SK-N-SH (cell line): ENCODE data around the gene DOK7. TPM values are rescaled to one million over a fixed set of nuclear protein-coding genes. Genes with fewer than 3 reads are reported as not detected.

ENCODE experiments used
- CTCF ChIA-PET: fragments of 300-600, 350-600 bp; formaldehyde crosslinking; extraction: SDS; loops from one replicate; lab custom pipeline; 2021; lab: Yijun Ruan, JAX
- POLR2A ChIA-PET: fragments of 350-600 bp; sonication (Branson Sonifier 250); formaldehyde crosslinking; extraction: SDS; loops from one replicate; lab custom pipeline; 2020; ENCODE audit warnings: antibody characterized with exemption, inconsistent platforms; lab: Yijun Ruan, JAX
- DNase-seq: peaks from one replicate; pipeline ENCODE4 v3.0.0; 2012
- H2AFZ ChIP-seq: fragments of 200-600 bp; sonication (generic); 2 replicates; pipeline ENCODE4 v1.8.1; 2016; ENCODE audit warnings: antibody characterized with exemption, mild to moderate bottlenecking, low read depth
- H3F3A ChIP-seq: fragments of 200-600 bp; sonication (generic); replicated peaks from 2 replicates; pipeline ENCODE3; 2016; ENCODE audit warnings: antibody characterized with exemption, mild to moderate bottlenecking; ENCODE audit not compliant: insufficient read depth
- H3K27ac ChIP-seq, 2 experiments: fragments of 200-500 bp in 1 of 2; fragments of 200-600 bp in 1 of 2; sonication (Bioruptor generic) in 1 of 2; sonication (generic), shearing (Covaris generic) in 1 of 2; 2 replicates each; pipeline versions ENCODE4 v1.5.1 to v1.6.1; 2014 to 2016; ENCODE audit warnings: low read depth in 2 of 2, inconsistent platforms in 1 of 2, low read length in 1 of 2, mild to moderate bottlenecking in 1 of 2, mixed read lengths in 1 of 2
- H3K27me3 ChIP-seq: fragments of 200-600 bp; sonication (generic), shearing (Covaris generic); 2 replicates; pipeline ENCODE4 v1.6.1; 2016; ENCODE audit warnings: mixed run types; ENCODE audit not compliant: insufficient read depth
- H3K36me3 ChIP-seq, 2 experiments: fragments of 200-500 bp in 1 of 2; fragments of 200-600 bp in 1 of 2; sonication (Bioruptor generic) in 1 of 2; sonication (generic) in 1 of 2; replicated peaks in 1 of 2; 2 replicates each; pipeline versions ENCODE3 to v1.5.1; 2014 to 2016; ENCODE audit warnings: low read length in 1 of 2, mild to moderate bottlenecking in 1 of 2; ENCODE audit not compliant: insufficient read depth in 2 of 2, control insufficient read depth in 1 of 2
- H3K4me1 ChIP-seq, 2 experiments: fragments of 200-500 bp in 1 of 2; fragments of 200-600 bp in 1 of 2; sonication (Bioruptor generic) in 1 of 2; sonication (generic), shearing (Covaris generic) in 1 of 2; 2 replicates each; pipeline versions ENCODE4 v1.5.1 to v1.6.1; 2014 to 2016; ENCODE audit warnings: low read depth in 1 of 2, low read length in 1 of 2, mixed run types in 1 of 2; ENCODE audit not compliant: insufficient read depth in 2 of 2, control insufficient read depth in 1 of 2
- H3K4me2 ChIP-seq: fragments of 200-600 bp; sonication (generic), shearing (Covaris generic); 2 replicates; pipeline ENCODE4 v1.6.1; 2017; ENCODE audit warnings: mixed run types
- H3K4me3 ChIP-seq, 2 experiments: fragments of 200-500 bp in 1 of 2; fragments of 200-600 bp in 1 of 2; sonication (Bioruptor generic) in 1 of 2; sonication (generic), shearing (Covaris generic) in 1 of 2; 2 replicates each; pipeline versions ENCODE4 v1.5.1 to v1.8.1; 2014 to 2016; ENCODE audit warnings: low read depth in 2 of 2, inconsistent platforms in 1 of 2, low read length in 1 of 2, mild to moderate bottlenecking in 1 of 2, mixed read lengths in 1 of 2, moderate library complexity in 1 of 2
- H3K79me2 ChIP-seq: fragments of 200-600 bp; sonication (generic); 2 replicates; pipeline ENCODE4 v1.8.1; 2017; ENCODE audit warnings: mild to moderate bottlenecking; ENCODE audit not compliant: insufficient read depth
- H3K9ac ChIP-seq: fragments of 200-600 bp; sonication (generic); 2 replicates; pipeline ENCODE4 v1.6.1; 2017; ENCODE audit warnings: mixed run types
- H3K9me2 ChIP-seq: fragments of 200-600 bp; sonication (generic); 2 replicates; pipeline ENCODE4 v1.6.1; 2017; ENCODE audit warnings: mixed run types
- H3K9me3 ChIP-seq: fragments of 200-600 bp; sonication (generic); 2 replicates; pipeline ENCODE4 v1.6.1; 2017; ENCODE audit warnings: mixed run types, mild to moderate bottlenecking, moderate library complexity
- H4K20me1 ChIP-seq: fragments of 200-600 bp; sonication (generic); 2 replicates; pipeline ENCODE4 v1.6.1; 2017; ENCODE audit warnings: mild to moderate bottlenecking, mixed run types; ENCODE audit not compliant: insufficient read depth
- EP300 ChIP-seq, 2 experiments: IDR thresholded peaks; 2 replicates each; pipeline versions ENCODE4 v1.4.0 to v1.6.1; 2012; ENCODE audit warnings: borderline replicate concordance in 1 of 2, low read depth in 1 of 2, low read length in 1 of 2
- FOSL2 ChIP-seq: IDR thresholded peaks from 2 replicates; pipeline ENCODE4 v1.4.0; 2012; ENCODE audit warnings: low read depth, mild to moderate bottlenecking, moderate library complexity, borderline replicate concordance
- FOXM1 ChIP-seq: IDR thresholded peaks from 2 replicates; pipeline ENCODE4 v1.4.0; 2012; ENCODE audit warnings: low read depth, mild to moderate bottlenecking
- GABPA ChIP-seq: IDR thresholded peaks from 2 replicates; pipeline ENCODE4 v1.4.0; 2012; ENCODE audit warnings: low read depth, mild to moderate bottlenecking
- JUND ChIP-seq: IDR thresholded peaks from 2 replicates; pipeline ENCODE4 v1.4.0; 2012
- MEF2A ChIP-seq: IDR thresholded peaks from 2 replicates; pipeline ENCODE4 v1.4.0; 2012; ENCODE audit warnings: low read depth, borderline replicate concordance
- MXI1 ChIP-seq: IDR thresholded peaks from 2 replicates; pipeline ENCODE4 v1.6.1; 2012; ENCODE audit warnings: mild to moderate bottlenecking, low read depth, low read length, improper control_type of control experiment
- POLR2AphosphoS5 ChIP-seq: IDR thresholded peaks from 2 replicates; pipeline ENCODE4 v1.6.1; 2012; ENCODE audit warnings: low read depth, low read length
- RCOR1 ChIP-seq: fragments of 150-350 bp; IDR thresholded peaks from 2 replicates; pipeline ENCODE4 v1.6.1; 2017; ENCODE audit warnings: antibody characterized with exemption, low read length
- RXRA ChIP-seq: IDR thresholded peaks from 2 replicates; pipeline ENCODE4 v1.4.0; 2012; ENCODE audit warnings: low read depth, mild to moderate bottlenecking, borderline replicate concordance
- SIN3A ChIP-seq: IDR thresholded peaks from 2 replicates; pipeline ENCODE4 v1.6.1; 2012; ENCODE audit warnings: low read depth, mild to moderate bottlenecking, low read length, moderate library complexity, borderline replicate concordance
- TCF12 ChIP-seq: IDR thresholded peaks from 2 replicates; pipeline ENCODE4 v1.4.0; 2012
- TEAD4 ChIP-seq: IDR thresholded peaks from 2 replicates; pipeline ENCODE4 v1.4.0; 2012; ENCODE audit warnings: mild to moderate bottlenecking, borderline replicate concordance; ENCODE audit not compliant: insufficient read depth
- YY1 ChIP-seq: IDR thresholded peaks from 2 replicates; pipeline ENCODE4 v1.4.0; 2012; ENCODE audit warnings: low read depth, mild to moderate bottlenecking
- WGBS: methylation state at CpG from one replicate; pipeline ENCODE4 v1.1.6; 2017; ENCODE audit warnings: low lambda C conversion rate; 5-methylcytosine and 5-hydroxymethylcytosine counted together
- polyA plus RNA-seq, 3 experiments: library from polyadenylated mRNA; depleted of rRNA; stranded (reverse); fragments of >200 nt; gene quantifications; 2 replicates each; pipeline ENCODE4 v1.2.3, GENCODE V29; 2012
- TF ChIP-seq, protein P1 (sequence below): IDR thresholded peaks from 2 replicates; pipeline ENCODE4; 2012
- TF ChIP-seq, protein P2 (sequence below): fragments of 150-350 bp; IDR thresholded peaks from 2 replicates; pipeline ENCODE4 v1.6.1; 2017; ENCODE audit warnings: antibody characterized with exemption, low read length, low read depth, borderline replicate concordance
- TF ChIP-seq, protein P3 (sequence below): IDR thresholded peaks from 2 replicates; pipeline ENCODE4 v1.6.1; 2012; ENCODE audit warnings: mild to moderate bottlenecking, low read depth, low read length, moderate library complexity
- TF ChIP-seq, protein P4 (sequence below): fragments of 150-350 bp; IDR thresholded peaks from 2 replicates; pipeline ENCODE4 v1.6.1; 2016; ENCODE audit warnings: mild to moderate bottlenecking, low read depth, low read length
- TF ChIP-seq, protein P5 (sequence below): fragments of 200-600 bp; sonication (generic); IDR thresholded peaks from 2 replicates; pipeline ENCODE4 v1.6.1; 2017; ENCODE audit warnings: antibody characterized with exemption, mild to moderate bottlenecking, moderate library complexity

Gene DOK7
- polyA plus RNA-seq, 1 of the 3 experiments (the other 2 are of a cell fraction): not detected

DNA sequence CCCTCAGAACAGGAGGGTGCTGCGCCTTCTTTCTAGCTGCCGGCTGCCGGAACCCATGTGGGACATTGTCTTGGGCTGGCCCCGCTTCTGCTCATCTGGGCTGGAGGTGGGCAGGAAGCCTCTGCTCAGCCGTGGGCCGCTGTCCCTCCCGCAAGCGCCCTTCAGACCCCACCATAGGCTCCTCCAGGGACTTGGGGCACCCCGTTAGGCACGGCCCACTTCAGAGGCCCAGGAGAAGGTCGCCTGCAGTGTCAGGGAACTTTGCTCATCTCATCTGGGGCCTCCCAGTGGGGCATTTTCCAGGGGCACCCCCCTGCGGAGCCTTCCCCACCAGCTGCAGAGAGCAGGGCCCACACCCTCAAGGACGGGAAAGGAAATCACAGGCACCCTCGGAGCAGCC lies 32.9 kb downstream of the DOK7 start:
- Histone ChIP-seq H2AFZ (no peak overlapping the region), H3K36me3 (no peaks in the 10 kb centered on the region), H3K27ac (no peak overlapping the region), H3F3A (no peaks in the 10 kb centered on the region), H3K4me1 (peaks cover 0 to 23% of the 10 kb centered on the region in 2 experiments; a peak in 1 of 4 replicates), H3K9ac (no peak overlapping the region), H3K9me2 (no peaks in the 10 kb centered on the region), H3K27me3 (no peaks in the 10 kb centered on the region), H3K4me2 (no peak overlapping the region), H3K4me3 (no peak overlapping the region), H3K9me3 (no peaks in the 10 kb centered on the region), H3K79me2 (no peaks in the 10 kb centered on the region), H4K20me1 (no peaks in the 10 kb centered on the region)
- no peak for TF ChIP-seq RCOR1
- no peak for TF ChIP-seq MXI1
- TF ChIP-seq YY1: no peak
- TF ChIP-seq FOXM1: no peak
- no peak for TF ChIP-seq TCF12
- no peak for TF ChIP-seq EP300 (IDR thresholded peaks at IDR 0.05; ENCODE audit: borderline replicate concordance in 1 of 2, low read depth in 1 of 2, low read length in 1 of 2)
- TF ChIP-seq POLR2AphosphoS5: no peak
- TF ChIP-seq MEF2A: no peak
- TF ChIP-seq SIN3A: no peak
- ChIA-PET POLR2A (interaction anchor here (0.7 kb wide), 1 partner anchor 11 kb away, joined by 3 read pairs; no protein-coding TSS in a partner anchor), CTCF (interaction anchor here (0.9 to 1.6 kb wide), 3 partner anchors 8 to 17 kb away, joined by 4 to 7 read pairs (median 4); no protein-coding TSS in a partner anchor)
- DNase-seq: no peak
- 100% methylated on average over 5 of the region's 14 CpGs for WGBS

DNA sequence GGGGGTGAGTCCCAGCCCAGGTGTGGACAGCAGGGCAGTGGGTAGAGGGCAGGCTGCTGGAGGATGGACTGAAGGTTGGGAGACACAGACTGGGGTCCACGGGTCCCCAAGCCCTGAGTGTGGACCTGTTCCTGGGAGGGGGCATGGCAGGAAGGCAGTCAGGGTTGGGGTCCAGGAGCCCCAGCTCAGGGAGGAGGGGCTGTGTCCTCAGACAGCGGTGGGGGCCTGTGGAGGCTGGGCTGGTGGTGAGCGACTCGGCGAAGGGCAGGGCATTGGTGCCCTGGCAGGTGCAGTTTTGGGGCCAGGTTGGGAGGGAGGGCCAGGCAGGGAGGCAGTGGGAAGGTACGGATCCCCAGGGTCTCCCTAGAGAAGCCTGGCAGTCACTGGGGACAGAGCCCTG lies 34.0 kb downstream of the DOK7 start:
- no peak overlapping the region for H3K4me2 ChIP-seq
- H2AFZ ChIP-seq: no peak overlapping the region
- ChIA-PET POLR2A (no interaction called here), CTCF (interaction anchor here (1.6 kb wide), 1 partner anchor 17 kb away, joined by 7 read pairs; no protein-coding TSS in a partner anchor)
- H3K36me3 ChIP-seq: no peaks in the 10 kb centered on the region
- H4K20me1 ChIP-seq: no peaks in the 10 kb centered on the region
- H3K9me3 ChIP-seq: no peaks in the 10 kb centered on the region
- WGBS: 100% methylated on average over 6 of the region's 6 CpGs
- no peak overlapping the region for H3K4me3 ChIP-seq
- H3K79me2 ChIP-seq: no peaks in the 10 kb centered on the region
- TF ChIP-seq, protein P1, sequence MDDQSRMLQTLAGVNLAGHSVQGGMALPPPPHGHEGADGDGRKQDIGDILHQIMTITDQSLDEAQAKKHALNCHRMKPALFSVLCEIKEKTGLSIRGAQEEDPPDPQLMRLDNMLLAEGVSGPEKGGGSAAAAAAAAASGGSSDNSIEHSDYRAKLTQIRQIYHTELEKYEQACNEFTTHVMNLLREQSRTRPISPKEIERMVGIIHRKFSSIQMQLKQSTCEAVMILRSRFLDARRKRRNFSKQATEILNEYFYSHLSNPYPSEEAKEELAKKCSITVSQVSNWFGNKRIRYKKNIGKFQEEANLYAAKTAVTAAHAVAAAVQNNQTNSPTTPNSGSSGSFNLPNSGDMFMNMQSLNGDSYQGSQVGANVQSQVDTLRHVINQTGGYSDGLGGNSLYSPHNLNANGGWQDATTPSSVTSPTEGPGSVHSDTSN: no peak
- TF ChIP-seq, protein P2, sequence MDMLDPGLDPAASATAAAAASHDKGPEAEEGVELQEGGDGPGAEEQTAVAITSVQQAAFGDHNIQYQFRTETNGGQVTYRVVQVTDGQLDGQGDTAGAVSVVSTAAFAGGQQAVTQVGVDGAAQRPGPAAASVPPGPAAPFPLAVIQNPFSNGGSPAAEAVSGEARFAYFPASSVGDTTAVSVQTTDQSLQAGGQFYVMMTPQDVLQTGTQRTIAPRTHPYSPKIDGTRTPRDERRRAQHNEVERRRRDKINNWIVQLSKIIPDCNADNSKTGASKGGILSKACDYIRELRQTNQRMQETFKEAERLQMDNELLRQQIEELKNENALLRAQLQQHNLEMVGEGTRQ: no peak
- TF ChIP-seq TEAD4: no peak
- no peak for TF ChIP-seq RXRA
- TF ChIP-seq, protein P3, sequence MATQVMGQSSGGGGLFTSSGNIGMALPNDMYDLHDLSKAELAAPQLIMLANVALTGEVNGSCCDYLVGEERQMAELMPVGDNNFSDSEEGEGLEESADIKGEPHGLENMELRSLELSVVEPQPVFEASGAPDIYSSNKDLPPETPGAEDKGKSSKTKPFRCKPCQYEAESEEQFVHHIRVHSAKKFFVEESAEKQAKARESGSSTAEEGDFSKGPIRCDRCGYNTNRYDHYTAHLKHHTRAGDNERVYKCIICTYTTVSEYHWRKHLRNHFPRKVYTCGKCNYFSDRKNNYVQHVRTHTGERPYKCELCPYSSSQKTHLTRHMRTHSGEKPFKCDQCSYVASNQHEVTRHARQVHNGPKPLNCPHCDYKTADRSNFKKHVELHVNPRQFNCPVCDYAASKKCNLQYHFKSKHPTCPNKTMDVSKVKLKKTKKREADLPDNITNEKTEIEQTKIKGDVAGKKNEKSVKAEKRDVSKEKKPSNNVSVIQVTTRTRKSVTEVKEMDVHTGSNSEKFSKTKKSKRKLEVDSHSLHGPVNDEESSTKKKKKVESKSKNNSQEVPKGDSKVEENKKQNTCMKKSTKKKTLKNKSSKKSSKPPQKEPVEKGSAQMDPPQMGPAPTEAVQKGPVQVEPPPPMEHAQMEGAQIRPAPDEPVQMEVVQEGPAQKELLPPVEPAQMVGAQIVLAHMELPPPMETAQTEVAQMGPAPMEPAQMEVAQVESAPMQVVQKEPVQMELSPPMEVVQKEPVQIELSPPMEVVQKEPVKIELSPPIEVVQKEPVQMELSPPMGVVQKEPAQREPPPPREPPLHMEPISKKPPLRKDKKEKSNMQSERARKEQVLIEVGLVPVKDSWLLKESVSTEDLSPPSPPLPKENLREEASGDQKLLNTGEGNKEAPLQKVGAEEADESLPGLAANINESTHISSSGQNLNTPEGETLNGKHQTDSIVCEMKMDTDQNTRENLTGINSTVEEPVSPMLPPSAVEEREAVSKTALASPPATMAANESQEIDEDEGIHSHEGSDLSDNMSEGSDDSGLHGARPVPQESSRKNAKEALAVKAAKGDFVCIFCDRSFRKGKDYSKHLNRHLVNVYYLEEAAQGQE: no peak
- TF ChIP-seq, protein P4, sequence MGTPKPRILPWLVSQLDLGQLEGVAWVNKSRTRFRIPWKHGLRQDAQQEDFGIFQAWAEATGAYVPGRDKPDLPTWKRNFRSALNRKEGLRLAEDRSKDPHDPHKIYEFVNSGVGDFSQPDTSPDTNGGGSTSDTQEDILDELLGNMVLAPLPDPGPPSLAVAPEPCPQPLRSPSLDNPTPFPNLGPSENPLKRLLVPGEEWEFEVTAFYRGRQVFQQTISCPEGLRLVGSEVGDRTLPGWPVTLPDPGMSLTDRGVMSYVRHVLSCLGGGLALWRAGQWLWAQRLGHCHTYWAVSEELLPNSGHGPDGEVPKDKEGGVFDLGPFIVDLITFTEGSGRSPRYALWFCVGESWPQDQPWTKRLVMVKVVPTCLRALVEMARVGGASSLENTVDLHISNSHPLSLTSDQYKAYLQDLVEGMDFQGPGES: no peak
- TF ChIP-seq GABPA: no peak
- TF ChIP-seq JUND: no peak
- TF ChIP-seq FOSL2: no peak
- TF ChIP-seq, protein P5, sequence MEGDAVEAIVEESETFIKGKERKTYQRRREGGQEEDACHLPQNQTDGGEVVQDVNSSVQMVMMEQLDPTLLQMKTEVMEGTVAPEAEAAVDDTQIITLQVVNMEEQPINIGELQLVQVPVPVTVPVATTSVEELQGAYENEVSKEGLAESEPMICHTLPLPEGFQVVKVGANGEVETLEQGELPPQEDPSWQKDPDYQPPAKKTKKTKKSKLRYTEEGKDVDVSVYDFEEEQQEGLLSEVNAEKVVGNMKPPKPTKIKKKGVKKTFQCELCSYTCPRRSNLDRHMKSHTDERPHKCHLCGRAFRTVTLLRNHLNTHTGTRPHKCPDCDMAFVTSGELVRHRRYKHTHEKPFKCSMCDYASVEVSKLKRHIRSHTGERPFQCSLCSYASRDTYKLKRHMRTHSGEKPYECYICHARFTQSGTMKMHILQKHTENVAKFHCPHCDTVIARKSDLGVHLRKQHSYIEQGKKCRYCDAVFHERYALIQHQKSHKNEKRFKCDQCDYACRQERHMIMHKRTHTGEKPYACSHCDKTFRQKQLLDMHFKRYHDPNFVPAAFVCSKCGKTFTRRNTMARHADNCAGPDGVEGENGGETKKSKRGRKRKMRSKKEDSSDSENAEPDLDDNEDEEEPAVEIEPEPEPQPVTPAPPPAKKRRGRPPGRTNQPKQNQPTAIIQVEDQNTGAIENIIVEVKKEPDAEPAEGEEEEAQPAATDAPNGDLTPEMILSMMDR: no peak
- no peak for TF ChIP-seq POLR2AphosphoS5
- H3K27me3 ChIP-seq: no peaks in the 10 kb centered on the region
- peaks cover 0 to 16% of the 10 kb centered on the region in 2 experiments; a peak in 1 of 4 replicates for H3K4me1 ChIP-seq
- H3K9me2 ChIP-seq: no peaks in the 10 kb centered on the region
- H3K9ac ChIP-seq: no peak overlapping the region
- H3K27ac ChIP-seq: no peak overlapping the region
- no peak for DNase-seq
- no peaks in the 10 kb centered on the region for H3F3A ChIP-seq
